K562 treated with DMSO at 1 percent for 12 hours (cell line): ENCODE data around the gene LMBRD1. TPM values are rescaled to one million over a fixed set of nuclear protein-coding genes. Genes with fewer than 3 reads are reported as not detected.

Source experiments
- total RNA-seq: library from RNA; unstranded; fragments of 300-600 nt; gene quantifications from 2 replicates; pipeline ENCODE4 v1.2.3, GENCODE V29; 2022; ENCODE audit not compliant: insufficient read depth

Gene LMBRD1
- total RNA-seq: 14.9 and 26.9 TPM in 2 replicates

GRCh38 chr6:69796642-69797390 is at the start of gene LMBRD1:
Gene LMBRD1 (minus strand): TSS chr6:69797010. CDS start chr6:69796881, 129 bp downstream.

Other genes with a start within 250 kb of the LMBRD1 start
- not detected in 2 replicates for gene COL19A1, start 69.5 kb upstream of the LMBRD1 start, total RNA-seq